Measurements from ENCODE around the gene MYH3. TPM values are rescaled to one million over a fixed set of nuclear protein-coding genes. Genes with fewer than 3 reads are reported as not detected.

The MYH3 gene
- polyA plus RNA-seq, 1 donor from 2014 or later = 0.74 TPM

- no peak for TF ChIP-seq MXI1 (conservative IDR thresholded peaks at IDR 0.05; ENCODE audit: poor library complexity, severe bottlenecking)
Measured at GRCh38 chr17:10626390-10626789, 30.7 kb downstream of the MYH3 start (continued).

GRCh38 chr17:10624969-10625368 is 32.1 kb downstream of the MYH3 start:
- no peaks in the 10 kb centered on the region for H4K20me1 ChIP-seq (ENCODE audit: insufficient read depth)

GRCh38 chr17:10623737-10624338 is 33.3 kb downstream of the MYH3 start:
- Histone ChIP-seq H3K27ac (ENCODE audit: low read length) (no peak overlapping the region), H3K79me2 (replicated peaks; ENCODE audit: insufficient read depth, low read length) (no peaks in the 10 kb centered on the region), H3K9me3 (ENCODE audit: low read length) (no peaks in the 10 kb centered on the region), H3K9ac (ENCODE audit: low read length) (no peak overlapping the region), H2AFZ (ENCODE audit: low read depth, low read length) (no peak overlapping the region), H3K4me3 (ENCODE audit: low read length) (no peak overlapping the region), H3K36me3 (ENCODE audit: insufficient read depth, low read length) (no peaks in the 10 kb centered on the region), H3K4me2 (ENCODE audit: low read length) (no peak overlapping the region), H3K27me3 (ENCODE audit: insufficient read depth, low read depth, low read length) (no peaks in the 10 kb centered on the region), H3K9me2 (ENCODE audit: insufficient read depth, low read length) (no peaks in the 10 kb centered on the region), H4K20me1 (ENCODE audit: insufficient read depth) (no peaks in the 10 kb centered on the region), H3F3A (ENCODE audit: insufficient read depth, low read length, poor library complexity, severe bottlenecking) (no peaks in the 10 kb centered on the region)
- no peak for TF ChIP-seq POLR2AphosphoS5 (IDR thresholded peaks at IDR 0.05)
- no peak for TF ChIP-seq SMC3 (conservative IDR thresholded peaks at IDR 0.05; ENCODE audit: poor library complexity)
- TF ChIP-seq TAF1 (IDR thresholded peaks at IDR 0.05; ENCODE audit: low read depth) = no peak
- no peak for TF ChIP-seq EZH2 (IDR thresholded peaks at IDR 0.05; ENCODE audit: borderline replicate concordance, insufficient read depth, low read length, poor library complexity, severe bottlenecking)
- TF ChIP-seq, protein P1, sequence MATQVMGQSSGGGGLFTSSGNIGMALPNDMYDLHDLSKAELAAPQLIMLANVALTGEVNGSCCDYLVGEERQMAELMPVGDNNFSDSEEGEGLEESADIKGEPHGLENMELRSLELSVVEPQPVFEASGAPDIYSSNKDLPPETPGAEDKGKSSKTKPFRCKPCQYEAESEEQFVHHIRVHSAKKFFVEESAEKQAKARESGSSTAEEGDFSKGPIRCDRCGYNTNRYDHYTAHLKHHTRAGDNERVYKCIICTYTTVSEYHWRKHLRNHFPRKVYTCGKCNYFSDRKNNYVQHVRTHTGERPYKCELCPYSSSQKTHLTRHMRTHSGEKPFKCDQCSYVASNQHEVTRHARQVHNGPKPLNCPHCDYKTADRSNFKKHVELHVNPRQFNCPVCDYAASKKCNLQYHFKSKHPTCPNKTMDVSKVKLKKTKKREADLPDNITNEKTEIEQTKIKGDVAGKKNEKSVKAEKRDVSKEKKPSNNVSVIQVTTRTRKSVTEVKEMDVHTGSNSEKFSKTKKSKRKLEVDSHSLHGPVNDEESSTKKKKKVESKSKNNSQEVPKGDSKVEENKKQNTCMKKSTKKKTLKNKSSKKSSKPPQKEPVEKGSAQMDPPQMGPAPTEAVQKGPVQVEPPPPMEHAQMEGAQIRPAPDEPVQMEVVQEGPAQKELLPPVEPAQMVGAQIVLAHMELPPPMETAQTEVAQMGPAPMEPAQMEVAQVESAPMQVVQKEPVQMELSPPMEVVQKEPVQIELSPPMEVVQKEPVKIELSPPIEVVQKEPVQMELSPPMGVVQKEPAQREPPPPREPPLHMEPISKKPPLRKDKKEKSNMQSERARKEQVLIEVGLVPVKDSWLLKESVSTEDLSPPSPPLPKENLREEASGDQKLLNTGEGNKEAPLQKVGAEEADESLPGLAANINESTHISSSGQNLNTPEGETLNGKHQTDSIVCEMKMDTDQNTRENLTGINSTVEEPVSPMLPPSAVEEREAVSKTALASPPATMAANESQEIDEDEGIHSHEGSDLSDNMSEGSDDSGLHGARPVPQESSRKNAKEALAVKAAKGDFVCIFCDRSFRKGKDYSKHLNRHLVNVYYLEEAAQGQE (IDR thresholded peaks at IDR 0.05; ENCODE audit: borderline replicate concordance) = no peak
- TF ChIP-seq RAD21 (conservative IDR thresholded peaks at IDR 0.05) = no peak
- no peak for TF ChIP-seq EP300 (conservative IDR thresholded peaks at IDR 0.05; ENCODE audit: poor library complexity, severe bottlenecking)

More at GRCh38 chr17:10624969-10625368, 32.1 kb downstream of the MYH3 start:
- H3K79me2 ChIP-seq (replicated peaks; ENCODE audit: insufficient read depth, low read length) = no peaks in the 10 kb centered on the region
- no peak overlapping the region for H3K27ac ChIP-seq (ENCODE audit: low read length)
- no peaks in the 10 kb centered on the region for H3K27me3 ChIP-seq (ENCODE audit: insufficient read depth, low read depth, low read length)
- H3K9ac ChIP-seq (ENCODE audit: low read length) = no peak overlapping the region
- H3F3A ChIP-seq (ENCODE audit: insufficient read depth, low read length, poor library complexity, severe bottlenecking) = no peaks in the 10 kb centered on the region
- no peak overlapping the region for H2AFZ ChIP-seq (ENCODE audit: low read depth, low read length)
- no peaks in the 10 kb centered on the region for H3K9me3 ChIP-seq (ENCODE audit: low read length)
- no peaks in the 10 kb centered on the region for H3K9me2 ChIP-seq (ENCODE audit: insufficient read depth, low read length)
- H3K4me2 ChIP-seq (ENCODE audit: low read length) = no peak overlapping the region
- H3K4me3 ChIP-seq (ENCODE audit: low read length) = no peak overlapping the region
- no peaks in the 10 kb centered on the region for H3K36me3 ChIP-seq (ENCODE audit: insufficient read depth, low read length)
- TF ChIP-seq EZH2 (IDR thresholded peaks at IDR 0.05; ENCODE audit: borderline replicate concordance, insufficient read depth, low read length, poor library complexity, severe bottlenecking) = no peak
- TF ChIP-seq CTCF (IDR thresholded peaks at IDR 0.05; ENCODE audit: poor library complexity, severe bottlenecking) = no peak
- TF ChIP-seq EP300 (conservative IDR thresholded peaks at IDR 0.05; ENCODE audit: poor library complexity, severe bottlenecking) = no peak
- TF ChIP-seq SMC3 (conservative IDR thresholded peaks at IDR 0.05; ENCODE audit: poor library complexity) = no peak
- no peak for TF ChIP-seq RAD21 (conservative IDR thresholded peaks at IDR 0.05)
- no peak for TF ChIP-seq MXI1 (conservative IDR thresholded peaks at IDR 0.05; ENCODE audit: poor library complexity, severe bottlenecking)
- no peak for TF ChIP-seq POLR2AphosphoS5 (IDR thresholded peaks at IDR 0.05)
- TF ChIP-seq, protein P1 (IDR thresholded peaks at IDR 0.05; ENCODE audit: borderline replicate concordance) = no peak
- no peak for TF ChIP-seq TAF1 (IDR thresholded peaks at IDR 0.05; ENCODE audit: low read depth)

All from neural cell (in vitro differentiated cells).